Osteocyte (in vitro differentiated cells): ENCODE results near the gene NEDD8. TPM values are rescaled to one million over a fixed set of nuclear protein-coding genes. Genes with fewer than 3 reads are reported as not detected.

Source experiments
- DNase-seq: peaks from one replicate; pipeline ENCODE4 v3.0.0; 2021; ENCODE audit warnings: mixed read lengths; ENCODE audit not compliant: unreplicated experiment; ENCODE audit errors: extremely low spot score
- H3K27ac Mint-ChIP-seq: one replicate; pipeline ENCODE4 v1.8.0; 2021; ENCODE audit warnings: mild to moderate bottlenecking, mixed read lengths; ENCODE audit not compliant: unreplicated experiment
- H3K27me3 Mint-ChIP-seq: one replicate; pipeline ENCODE4 v1.8.0; 2021; ENCODE audit warnings: mixed read lengths; ENCODE audit not compliant: unreplicated experiment
- H3K36me3 Mint-ChIP-seq: one replicate; pipeline ENCODE4 v1.8.0; 2021; ENCODE audit warnings: mixed read lengths; ENCODE audit not compliant: unreplicated experiment
- H3K4me1 Mint-ChIP-seq: one replicate; pipeline ENCODE4 v1.8.0; 2021; ENCODE audit warnings: mixed read lengths; ENCODE audit not compliant: unreplicated experiment
- H3K4me3 Mint-ChIP-seq: one replicate; pipeline ENCODE4 v1.8.0; 2021; ENCODE audit warnings: mild to moderate bottlenecking, moderate library complexity, mixed read lengths; ENCODE audit not compliant: unreplicated experiment
- H3K9me3 Mint-ChIP-seq: one replicate; pipeline ENCODE4 v1.8.0; 2021; ENCODE audit warnings: mixed read lengths; ENCODE audit not compliant: unreplicated experiment
- CTCF ChIP-seq: fragments of 200-600 bp; sonication (generic); IDR thresholded peaks from 2 replicates; pipeline ENCODE4 v1.5.0; 2021; ENCODE audit warnings: antibody characterized with exemption, mild to moderate bottlenecking, moderate library complexity
- total RNA-seq: library from RNA; stranded (reverse); gene quantifications from 2 replicates; pipeline ENCODE4 v1.2.1, GENCODE V29; 2021

Gene NEDD8
- total RNA-seq, 1 donor from 2014 or later, result 158 TPM

- no peak for TF ChIP-seq CTCF
- Mint-ChIP-seq H3K36me3 (peaks cover 9% of the 10 kb centered on the region), H3K4me3 (no peak overlapping the region), H3K4me1 (peaks cover 14% of the 10 kb centered on the region), H3K27me3 (no peaks in the 10 kb centered on the region), H3K27ac (no peak overlapping the region), H3K9me3 (no peaks in the 10 kb centered on the region)
- DNase-seq, result no peak
Observed at GRCh38 chr14:24268225-24268624, 36.1 kb upstream of the NEDD8 start.

GRCh38 chr14:24267516-24267915 is 35.3 kb upstream of the NEDD8 start:
- Mint-ChIP-seq H3K27ac (no peak overlapping the region), H3K9me3 (no peaks in the 10 kb centered on the region), H3K36me3 (peaks cover 9% of the 10 kb centered on the region), H3K4me1 (peaks cover 12% of the 10 kb centered on the region), H3K4me3 (no peak overlapping the region), H3K27me3 (no peaks in the 10 kb centered on the region)
- DNase-seq, result no peak
- TF ChIP-seq CTCF, result no peak

- H3K4me3 Mint-ChIP-seq, result no peak overlapping the region
- no peaks in the 10 kb centered on the region for H3K9me3 Mint-ChIP-seq
- no peak overlapping the region for H3K27ac Mint-ChIP-seq
- TF ChIP-seq CTCF, result no peak
- H3K4me1 Mint-ChIP-seq, result peaks cover 3% of the 10 kb centered on the region
- no peaks in the 10 kb centered on the region for H3K27me3 Mint-ChIP-seq
- no peak for DNase-seq
- H3K36me3 Mint-ChIP-seq, result peaks cover 9% of the 10 kb centered on the region
Observed at GRCh38 chr14:24266344-24267244, 34.4 kb upstream of the NEDD8 start.

- Mint-ChIP-seq H3K9me3 (no peaks in the 10 kb centered on the region), H3K36me3 (peaks cover 9% of the 10 kb centered on the region), H3K27ac (no peak overlapping the region), H3K27me3 (no peaks in the 10 kb centered on the region), H3K4me1 (peaks cover 3% of the 10 kb centered on the region), H3K4me3 (no peak overlapping the region)
- TF ChIP-seq CTCF, result no peak
- no peak for DNase-seq
Observed at GRCh38 chr14:24264298-24264697, 32.1 kb upstream of the NEDD8 start.

- Mint-ChIP-seq H3K27me3 (no peaks in the 10 kb centered on the region), H3K27ac (no peak overlapping the region), H3K36me3 (peaks cover 9% of the 10 kb centered on the region), H3K4me3 (no peak overlapping the region), H3K4me1 (peaks cover 8% of the 10 kb centered on the region), H3K9me3 (no peaks in the 10 kb centered on the region)
- TF ChIP-seq CTCF, result no peak
- no peak for DNase-seq
Observed at GRCh38 chr14:24263848-24264247, 31.7 kb upstream of the NEDD8 start.
